Vein endothelial cell (primary cell): ENCODE measurements around the gene INPP4A. TPM values are rescaled to one million over a fixed set of nuclear protein-coding genes. Genes with fewer than 3 reads are reported as not detected.

ENCODE experiments used
- total RNA-seq: library from RNA; depleted of rRNA; stranded (reverse); fragments of >200 nt; gene quantifications from 2 replicates; pipeline ENCODE4 v1.2.3, GENCODE V29; 2012

Gene INPP4A
- 30.1 and 30.7 TPM in 2 replicates for total RNA-seq

GRCh38 chr2:98444436-98445176 is at the start of gene INPP4A:
INPP4A (plus strand) TSS chr2:98444858; CDS start chr2:98520049, 75,191 bp downstream.

GRCh38 chr2:98608116-98608961 is 163.7 kb downstream of the INPP4A start, which contains the start of the genes COA5 and UNC50:
COA5 (minus strand) TSS chr2:98608512; CDS start chr2:98608405, 107 bp downstream.
UNC50 (plus strand) TSS chr2:98608589; CDS start chr2:98609760, 1,171 bp downstream.

Other genes with a start within 250 kb of the INPP4A start
- not detected in 2 replicates for gene CNGA3, start 98.4 kb upstream of the INPP4A start, total RNA-seq
- gene COA5, start 163.7 kb downstream of the INPP4A start, total RNA-seq = 12.0 and 13.1 TPM in 2 replicates
- 21.6 and 25.8 TPM in 2 replicates for gene UNC50, start 163.7 kb downstream of the INPP4A start, total RNA-seq